Erythroblast (primary cell): Measurements from ENCODE around the gene TBCD.
"Not testable (repeated sequence)": the region's sequence is repeated elsewhere in the genome, so short reads cannot be mapped to it uniquely, and the experiment has no call there.

ENCODE experiments used
- DNase-seq, 2 experiments: peaks; one replicate each; lab custom pipeline; 2025; lab: John Stamatoyannopoulos, UW
- GATA1 ChIP-seq: IDR thresholded peaks from 2 replicates; pipeline ENCODE4 v1.6.1; 2011; ENCODE audit warnings: low read depth, mild to moderate bottlenecking, control low read depth, low read length, moderate library complexity
- POLR2A ChIP-seq: IDR thresholded peaks from 2 replicates; pipeline ENCODE4 v1.6.1; 2011; ENCODE audit warnings: mild to moderate bottlenecking, low read length

Gene TBCD

DNA sequence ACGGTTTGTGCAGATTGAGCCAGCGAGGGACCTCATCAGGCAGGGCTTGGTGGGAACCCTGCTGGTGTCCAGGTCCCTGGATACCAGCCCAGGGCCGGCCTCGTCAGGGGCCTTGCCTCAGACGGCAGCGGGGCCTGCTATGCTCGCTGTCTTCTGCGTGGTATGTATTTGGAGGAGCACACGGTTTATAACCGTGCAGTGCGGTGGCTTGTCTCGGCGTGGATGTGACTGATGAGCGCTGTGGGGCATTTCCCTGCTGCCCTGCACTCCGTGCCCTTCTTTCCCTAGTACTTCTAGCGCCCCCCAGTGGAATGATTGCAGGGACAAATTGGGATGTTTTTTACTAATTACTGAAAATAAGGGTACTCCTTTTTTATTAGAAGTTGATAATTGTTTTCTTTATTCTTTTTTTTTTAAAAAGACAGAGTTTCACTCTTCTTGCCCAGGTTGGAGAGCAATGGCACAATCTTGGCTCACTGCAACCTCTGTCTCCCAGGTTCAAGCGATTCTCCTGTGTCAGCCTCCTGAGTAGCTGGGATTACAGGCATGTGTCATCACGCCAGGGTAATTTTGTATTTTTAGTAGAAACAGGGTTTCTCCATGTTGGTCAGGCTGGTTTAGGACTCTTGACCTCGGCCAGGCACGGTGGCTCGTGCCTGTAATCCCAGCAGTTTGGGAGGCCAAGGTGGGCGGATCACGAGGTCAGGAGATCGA, 15.3 kb downstream of the TBCD start:
- DNase-seq, result peak; percentile 63 to 77
- no peak for TF ChIP-seq POLR2A

DNA sequence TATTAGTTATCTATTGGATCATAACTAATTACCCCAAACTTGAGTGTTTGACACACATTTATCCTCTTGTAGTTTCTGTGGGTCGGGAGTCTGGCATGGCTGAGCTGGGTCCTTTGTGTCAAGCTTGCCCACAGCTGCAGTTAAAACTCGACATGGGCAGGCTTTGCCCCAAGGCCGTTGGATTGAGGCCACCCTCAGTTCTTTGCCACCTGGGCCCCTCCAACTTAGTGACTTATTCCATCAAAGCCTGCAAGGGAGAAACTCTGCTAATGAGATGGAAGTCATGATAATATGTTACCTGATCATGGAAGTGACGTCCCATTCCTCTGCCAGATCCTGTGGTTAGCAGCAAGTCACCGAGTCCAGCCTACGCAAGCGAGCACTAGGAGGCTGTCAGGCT, 17.2 kb downstream of the TBCD start:
- no peak for DNase-seq
- TF ChIP-seq GATA1, result no peak
- TF ChIP-seq POLR2A, result no peak

DNA sequence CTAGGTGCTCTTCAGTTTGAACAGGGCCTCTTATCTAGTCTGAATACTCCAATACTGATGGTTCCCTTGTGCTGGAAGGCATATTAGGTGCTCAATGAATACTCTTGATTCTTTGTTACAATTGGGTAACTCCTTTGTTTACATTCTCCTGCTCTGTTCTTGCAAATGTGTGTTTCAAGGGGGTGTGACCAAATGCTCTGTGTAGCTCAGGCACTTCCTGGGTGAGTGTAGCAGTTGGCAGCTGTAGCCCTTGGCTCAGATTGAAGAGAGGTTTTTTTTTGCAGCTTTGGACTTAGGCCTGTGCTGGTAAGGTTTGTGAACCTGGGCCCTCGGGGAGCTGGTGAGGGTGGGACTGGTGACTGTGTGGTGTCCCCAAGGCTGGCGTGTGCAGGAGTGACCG, 20.2 kb downstream of the TBCD start:
- DNase-seq, result no peak
- no peak for TF ChIP-seq POLR2A
- no peak for TF ChIP-seq GATA1

DNA sequence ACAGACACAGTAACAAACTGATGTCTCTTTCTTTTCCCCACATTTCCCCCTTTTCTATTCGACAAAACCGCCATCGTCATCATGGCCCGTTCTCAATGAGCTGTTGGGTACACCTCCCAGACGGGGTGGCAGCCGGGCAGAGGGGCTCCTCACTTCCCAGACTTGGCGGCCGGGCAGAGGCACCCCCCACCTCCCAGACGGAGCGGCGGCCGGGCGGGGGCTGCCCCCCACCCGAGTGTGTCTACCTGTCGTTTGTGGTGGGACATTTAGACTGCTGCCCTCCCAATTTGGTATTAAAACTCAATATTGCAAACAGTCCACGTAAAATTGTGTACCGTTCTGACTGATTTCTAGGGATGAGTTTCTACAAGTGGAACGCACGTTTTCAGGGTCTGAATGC, 22.6 kb downstream of the TBCD start:
- DNase-seq, result not testable (repeated sequence)

DNA sequence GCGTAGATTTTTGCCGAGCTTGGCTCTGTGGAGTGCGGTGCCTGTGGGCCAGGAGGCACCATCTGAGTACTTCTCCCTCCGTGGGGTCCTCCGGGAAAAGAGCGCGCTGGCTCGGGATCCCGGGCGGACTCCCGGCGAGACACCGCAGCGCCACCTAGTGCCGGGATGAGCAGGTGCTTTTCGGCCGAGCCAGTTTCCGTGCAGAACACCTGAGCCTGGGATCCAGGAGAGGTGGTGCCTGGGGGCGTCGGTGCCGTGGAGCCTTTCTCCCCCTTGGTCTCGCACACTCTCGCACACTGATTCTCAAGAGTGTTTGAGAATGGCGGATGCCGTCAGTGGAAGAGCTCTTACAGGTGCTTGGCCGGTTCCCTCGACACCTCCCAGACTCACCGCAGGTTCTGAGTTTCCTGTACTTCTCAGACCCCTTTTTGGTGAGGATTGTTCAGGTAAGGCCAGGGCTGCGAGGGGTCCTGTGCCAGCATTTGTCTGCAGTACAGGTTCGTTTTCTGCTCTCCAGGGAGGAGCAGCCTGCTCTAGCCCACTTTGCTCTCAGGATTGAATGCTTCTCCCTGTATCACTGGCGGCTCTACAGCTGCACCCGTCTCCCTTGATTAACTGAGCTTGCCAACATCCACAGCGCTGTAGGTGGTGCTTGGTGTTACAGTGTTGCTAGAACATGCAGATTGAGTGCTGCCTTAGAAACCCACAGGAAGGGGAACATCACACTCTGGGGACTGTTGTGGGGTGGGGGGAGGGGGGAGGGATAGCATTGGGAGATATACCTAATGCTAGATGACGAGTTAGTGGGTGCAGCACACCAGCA, 23.3 kb downstream of the TBCD start:
- TF ChIP-seq GATA1, result no peak
- TF ChIP-seq POLR2A, result no peak
- peak; percentile 34 to 65 for DNase-seq

DNA sequence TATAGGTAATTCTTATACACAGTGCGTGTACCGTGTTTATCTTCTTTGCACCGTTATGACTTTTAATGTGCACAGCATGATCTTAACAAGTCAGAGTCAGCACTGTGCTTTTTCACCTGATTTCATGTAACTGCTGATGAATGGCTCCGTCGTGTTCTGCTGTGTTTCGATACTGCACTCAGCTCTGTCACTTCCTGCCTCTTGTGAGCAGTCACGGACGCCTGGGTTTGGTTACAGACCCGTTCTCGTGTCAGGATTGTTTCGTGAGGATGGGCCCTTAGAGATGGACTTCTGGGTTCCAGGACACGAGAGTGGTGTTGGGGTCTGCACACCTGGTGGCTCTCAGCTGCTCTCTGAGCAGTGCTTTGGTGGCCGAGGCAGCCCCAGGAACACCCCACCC, 24.6 kb downstream of the TBCD start:
- TF ChIP-seq GATA1, result no peak
- TF ChIP-seq POLR2A, result no peak

DNA sequence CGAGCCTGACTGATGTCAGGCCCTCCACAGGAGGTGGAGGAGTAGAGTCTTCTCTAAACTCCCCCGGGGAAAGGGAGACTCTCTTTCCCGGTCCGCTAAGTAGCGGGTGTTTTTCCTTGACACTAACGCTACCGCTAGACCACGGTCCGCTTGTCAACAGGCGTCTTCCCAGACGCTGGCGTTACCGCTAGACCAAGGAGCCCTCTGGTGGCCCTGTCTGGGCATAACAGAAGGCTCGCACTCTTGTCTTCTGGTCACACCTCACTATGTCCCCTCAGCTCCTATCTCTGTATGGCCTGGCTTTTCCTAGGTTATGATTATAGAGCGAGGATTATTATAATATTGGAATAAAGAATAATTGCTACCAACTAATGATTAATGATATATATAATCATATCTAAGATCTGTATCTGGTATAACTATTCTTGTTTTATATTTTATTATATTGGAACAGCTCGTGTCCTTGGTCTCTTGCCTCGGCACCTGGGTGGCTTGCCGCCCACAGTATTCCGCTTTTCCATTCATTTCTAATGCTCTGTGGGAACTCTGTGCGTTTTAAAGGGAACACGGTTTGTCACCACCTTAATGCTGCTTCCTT, 26.0 kb downstream of the TBCD start:
- not testable (repeated sequence) for DNase-seq

More for the DNA sequence above, 24.6 kb downstream of the TBCD start:
- DNase-seq, result no peak

DNA sequence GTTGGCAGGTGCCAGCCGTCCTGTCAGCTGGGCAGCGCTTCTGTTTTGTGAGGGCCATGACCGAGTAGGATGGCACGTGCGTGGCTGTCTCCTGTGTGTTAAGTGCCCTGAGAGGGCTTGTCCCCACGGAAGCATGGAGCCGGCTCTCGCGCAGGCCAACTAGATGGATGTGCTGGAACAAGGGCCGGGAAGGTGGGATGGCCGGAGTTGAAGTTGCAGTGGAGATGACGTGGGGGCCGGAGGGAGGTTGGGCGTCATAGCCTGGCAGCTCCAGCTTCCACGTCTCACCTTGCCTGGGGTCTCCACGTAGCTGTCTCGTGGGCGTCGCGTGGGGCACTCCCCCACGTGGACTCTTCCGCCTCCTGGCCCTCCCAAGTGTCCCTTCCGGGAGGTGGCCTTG, 27.7 kb downstream of the TBCD start:
- TF ChIP-seq POLR2A (no peak), GATA1 (no peak)
- no peak for DNase-seq

DNA sequence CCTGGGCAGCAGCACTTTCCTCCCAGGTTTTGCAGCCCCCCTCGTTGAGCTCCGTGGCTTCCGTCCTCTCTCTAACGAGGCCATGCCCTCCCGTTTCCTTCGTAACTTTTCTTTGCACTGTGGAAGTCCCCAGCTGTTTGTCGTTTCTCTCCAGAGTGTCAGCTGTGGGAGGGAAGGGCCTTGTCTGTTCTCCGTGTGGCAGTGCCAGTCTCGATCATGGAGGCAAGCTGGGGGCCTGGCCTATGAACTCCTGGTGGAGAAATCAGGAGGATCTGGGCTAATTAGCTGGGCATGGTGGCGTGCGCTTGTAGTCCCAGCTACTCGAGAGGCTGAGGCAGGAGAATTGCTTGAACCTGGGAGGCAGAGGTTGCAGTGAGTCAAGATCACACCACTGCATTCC, 28.3 kb downstream of the TBCD start:
- TF ChIP-seq POLR2A, result no peak
- no peak for TF ChIP-seq GATA1

DNA sequence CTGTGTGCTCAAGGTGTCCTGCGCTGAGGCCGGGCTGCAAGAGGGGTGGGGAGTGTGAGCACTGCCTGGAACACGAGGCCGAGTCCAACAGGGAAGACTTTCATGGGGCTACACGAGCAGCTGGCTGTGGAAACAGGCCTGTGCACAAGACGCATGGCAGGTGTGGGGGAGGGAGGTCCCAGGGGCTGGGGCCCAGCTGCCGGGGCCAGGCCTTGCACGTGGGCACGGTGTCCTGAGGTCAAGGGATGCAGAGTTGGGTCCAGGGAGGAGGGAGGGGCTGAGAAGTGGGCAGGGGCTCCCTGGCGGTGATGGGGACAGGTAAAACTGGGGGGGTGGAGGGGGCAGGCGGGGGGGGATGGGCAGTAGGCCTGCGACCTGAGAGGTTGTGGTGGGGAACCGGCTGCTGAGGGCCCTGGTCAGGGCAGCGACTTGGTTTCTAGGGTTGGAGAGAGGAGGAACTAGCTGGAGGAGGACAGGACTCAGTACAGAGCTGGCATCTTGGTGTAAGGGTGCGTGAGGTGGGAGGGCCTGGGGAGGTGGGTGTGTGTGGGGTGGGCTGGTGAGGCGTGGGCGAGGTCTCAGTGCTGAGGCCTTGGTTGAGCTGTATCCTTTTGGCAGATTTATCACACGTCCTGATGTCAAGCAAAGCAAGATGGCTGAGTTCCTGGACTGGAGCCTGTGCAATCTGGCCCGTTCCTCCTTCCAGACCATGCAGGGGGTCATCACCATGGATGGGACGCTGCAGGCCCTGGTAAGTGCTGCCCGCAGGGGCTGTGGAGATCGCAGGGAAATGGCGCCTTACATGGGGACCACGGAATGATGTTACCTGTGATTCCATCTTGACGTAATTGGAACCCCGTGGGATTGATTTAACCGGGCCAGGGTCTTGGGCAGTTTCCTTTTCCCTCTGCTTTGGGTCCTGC, 29.4 kb downstream of the TBCD start:
- TF ChIP-seq POLR2A (no peak), GATA1 (no peak)
- DNase-seq, result no peak

More for the DNA sequence above, 28.3 kb downstream of the TBCD start:
- DNase-seq, result no peak

DNA sequence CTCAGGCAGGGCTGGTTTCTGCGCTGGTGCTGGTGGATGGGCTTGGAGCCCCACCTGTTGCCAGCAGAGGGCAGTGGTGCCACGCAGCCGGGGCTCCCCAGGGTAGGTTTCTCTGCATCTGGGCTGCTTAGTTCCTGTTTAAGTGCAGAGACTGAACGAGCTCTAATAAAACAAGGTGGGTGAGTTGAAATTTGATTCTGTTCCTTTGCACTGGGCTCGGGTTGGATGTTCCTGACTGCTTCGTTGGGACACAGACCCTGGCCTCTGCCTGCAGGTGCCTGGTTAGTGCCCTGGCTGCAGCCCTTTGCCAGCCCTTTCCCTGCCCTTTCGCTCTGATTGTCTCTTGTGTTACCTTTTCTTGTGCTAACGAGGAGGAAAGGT, 30.0 kb downstream of the TBCD start:
- peak; percentile 70 to 87 for DNase-seq
- TF ChIP-seq POLR2A (no peak), GATA1 (no peak)

DNA sequence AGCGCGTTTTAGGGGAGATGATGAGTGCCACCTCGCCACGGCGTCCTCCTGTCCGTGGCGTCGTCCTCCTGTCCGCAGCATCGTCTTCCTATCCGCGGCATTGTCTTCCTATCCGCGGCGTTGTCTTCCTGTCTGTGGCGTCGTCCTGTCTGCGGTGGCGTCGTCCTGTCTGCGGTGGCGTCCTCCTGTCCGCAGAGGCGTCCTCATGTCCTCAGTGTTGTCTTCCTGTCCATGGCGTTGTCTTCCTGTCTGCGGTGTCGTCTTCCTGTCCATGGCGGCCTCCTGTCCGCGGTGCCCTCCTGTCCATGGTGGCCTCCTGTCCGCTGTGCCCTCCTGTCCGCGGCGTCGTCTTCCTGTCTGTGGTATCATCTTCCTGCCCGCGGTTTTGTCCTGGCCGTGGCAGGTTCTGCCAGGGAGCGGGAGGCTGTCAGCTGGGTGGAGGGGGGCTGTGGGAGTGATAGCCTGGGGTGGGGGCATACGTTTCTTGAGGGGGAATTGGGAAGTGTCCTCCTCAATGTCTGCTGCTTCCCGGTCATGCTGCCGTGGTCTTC, 30.9 kb downstream of the TBCD start:
- no peak for TF ChIP-seq POLR2A
- no peak for TF ChIP-seq GATA1
- no peak for DNase-seq

DNA sequence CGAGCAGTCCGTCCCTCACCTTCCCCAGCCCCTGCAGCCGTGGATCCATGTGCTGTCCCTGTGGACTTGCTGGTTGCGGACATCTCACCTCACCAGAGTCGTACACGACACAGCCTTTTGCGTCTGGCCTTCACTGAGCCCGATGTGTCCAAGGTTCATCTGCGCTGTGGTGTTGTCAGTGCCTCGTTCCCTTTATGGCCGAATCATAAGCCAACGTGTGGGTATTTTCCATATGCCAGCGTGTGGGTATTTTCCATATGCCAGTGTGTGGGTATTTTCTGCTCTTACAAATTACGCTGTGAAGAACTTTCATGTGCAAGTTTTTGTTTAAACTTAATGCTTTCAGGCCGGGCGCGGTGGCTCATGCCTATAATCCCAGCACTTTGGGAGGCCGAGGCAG, 31.6 kb downstream of the TBCD start:
- TF ChIP-seq POLR2A (no peak), GATA1 (no peak)

DNA sequence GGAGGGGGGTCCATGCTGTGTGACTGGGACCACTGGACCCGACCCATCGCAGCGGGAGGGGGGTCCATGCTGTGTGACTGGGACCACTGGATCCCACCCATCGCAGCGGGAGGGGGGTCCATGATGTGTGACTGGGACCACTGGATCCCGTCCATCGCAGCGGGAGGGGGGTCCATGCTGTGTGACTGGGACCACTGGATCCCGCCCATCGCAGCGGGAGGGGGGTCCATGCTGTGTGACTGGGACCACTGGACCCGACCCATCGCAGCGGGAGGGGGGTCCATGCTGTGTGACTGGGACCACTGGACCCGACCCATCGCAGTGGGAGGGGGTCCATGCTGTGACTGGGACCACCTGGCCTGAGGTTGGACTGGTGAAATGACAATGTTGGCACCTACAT, 33.7 kb downstream of the TBCD start:
- not testable (repeated sequence) for DNase-seq

More for the DNA sequence above, 31.6 kb downstream of the TBCD start:
- DNase-seq, result no peak
